K562 (cell line): ENCODE measurements around the gene GJA10. TPM values are rescaled to one million over a fixed set of nuclear protein-coding genes. Genes with fewer than 3 reads are reported as not detected.

Experiments used
- BRD4 ChIP-seq: fragments of 200-600 bp; sonication (generic); IDR thresholded peaks from 2 replicates; pipeline ENCODE4 v1.6.1; 2017; ENCODE audit warnings: inconsistent platforms
- CREBBP ChIP-seq: IDR thresholded peaks from one replicate; pipeline ENCODE4 v1.6.1; 2012; ENCODE audit warnings: low read depth, mild to moderate bottlenecking, control low read depth, inconsistent platforms, low read length
- CREM ChIP-seq: IDR thresholded peaks from 2 replicates; pipeline ENCODE4 v1.6.1; 2014; ENCODE audit warnings: antibody characterized with exemption, low read depth
- GATAD2B ChIP-seq: fragments of 450-650 bp; IDR thresholded peaks from 2 replicates; pipeline ENCODE4 v1.6.1; 2017; ENCODE audit warnings: mild to moderate bottlenecking, borderline replicate concordance
- LARP7 ChIP-seq: fragments of 450-650 bp; IDR thresholded peaks from 2 replicates; pipeline ENCODE4 v1.6.1; 2016
- MTF1 ChIP-seq: fragments of 250-450 bp; sonication (Bioruptor Pico); IDR thresholded peaks from 2 replicates; pipeline ENCODE4 v1.9.0; 2021; ENCODE audit warnings: moderate library complexity, mild to moderate bottlenecking, inconsistent platforms, borderline replicate concordance
- NBN ChIP-seq: fragments of 450-650 bp; IDR thresholded peaks from 2 replicates; pipeline ENCODE4 v1.6.1; 2016; ENCODE audit warnings: low read depth, mild to moderate bottlenecking
- NFIX ChIP-seq: fragments of 250-450 bp; sonication (Bioruptor Pico); IDR thresholded peaks from 2 replicates; pipeline ENCODE4 v1.4.0; 2020; ENCODE audit warnings: low read depth, mild to moderate bottlenecking, moderate library complexity
- NR3C1 ChIP-seq: sonication (generic); formaldehyde crosslinking; IDR thresholded peaks from 2 replicates; pipeline ENCODE4 v1.8.1; 2022; ENCODE audit warnings: missing genetic modification reagents
- PHTF2 ChIP-seq: fragments of 250-450 bp; sonication (Bioruptor Pico); IDR thresholded peaks from 2 replicates; pipeline ENCODE4 v1.5.0; 2021; ENCODE audit warnings: mild to moderate bottlenecking
- SIN3A ChIP-seq, 2 experiments: fragments of 150-350 bp in 1 of 2; IDR thresholded peaks; 2 replicates each; pipeline ENCODE4 v1.6.1; 2011 to 2016; ENCODE audit warnings: borderline replicate concordance in 2 of 2, low read depth in 2 of 2, low read length in 2 of 2, mild to moderate bottlenecking in 2 of 2, moderate library complexity in 2 of 2; ENCODE audit not compliant: control insufficient read depth in 1 of 2
- TSHZ1 ChIP-seq: fragments of 250-450 bp; sonication (Bioruptor Pico); IDR thresholded peaks from 2 replicates; pipeline ENCODE4 v1.4.0; 2020; ENCODE audit warnings: mild to moderate bottlenecking, moderate library complexity
- ZBTB17 ChIP-seq: fragments of 450-650 bp; formaldehyde crosslinking; IDR thresholded peaks from 2 replicates; pipeline ENCODE4 v1.4.0; 2020; ENCODE audit warnings: mild to moderate bottlenecking
- ZNF140 ChIP-seq: fragments of 250-450 bp; sonication (Bioruptor Pico); IDR thresholded peaks from 2 replicates; pipeline ENCODE4 v1.8.0; 2021; ENCODE audit warnings: moderate library complexity, mild to moderate bottlenecking, inconsistent platforms
- ZNF146 ChIP-seq: IDR thresholded peaks from one replicate; pipeline ENCODE4 v1.6.1; 2018; ENCODE audit warnings: missing compliant biosample characterization; ENCODE audit not compliant: unreplicated experiment
- ZNF311 ChIP-seq: fragments of 250-450 bp; sonication (Bioruptor Pico); IDR thresholded peaks from 2 replicates; pipeline ENCODE4 v1.4.0; 2020; ENCODE audit warnings: mild to moderate bottlenecking, moderate library complexity
- ZNF408 ChIP-seq: fragments of 250-450 bp; sonication (Bioruptor Pico); IDR thresholded peaks from 2 replicates; pipeline ENCODE4 v1.4.0; 2020; ENCODE audit warnings: low read depth, mild to moderate bottlenecking, moderate library complexity
- ZNF41 ChIP-seq: fragments of 250-450 bp; sonication (Bioruptor Pico); conservative IDR thresholded peaks from 2 replicates; pipeline ENCODE4 v1.4.0; 2020; ENCODE audit warnings: mild to moderate bottlenecking
- ZNF444 ChIP-seq: fragments of 250-450 bp; sonication (Bioruptor Pico); IDR thresholded peaks from 2 replicates; pipeline ENCODE4 v1.4.0; 2020; ENCODE audit warnings: mild to moderate bottlenecking, moderate library complexity
- ZNF511 ChIP-seq: sonication (generic); formaldehyde crosslinking; IDR thresholded peaks from 2 replicates; pipeline ENCODE4 v1.8.0; 2022; ENCODE audit warnings: mild to moderate bottlenecking, missing genetic modification reagents
- polyA plus RNA-seq, 8 experiments: library from polyadenylated mRNA; depleted of rRNA in 4 of 8; stranded (reverse) in 5 of 8; unstranded in 3 of 8; fragments of >200 nt; fragmentation: Nextera tagmentation in 2 of 8; fragmentation: Illumina TruSeq in 1 of 8; extraction: Ambion mirVana in 2 of 8; extraction: Trizol in 1 of 8; gene quantifications; 2 replicates each; pipeline versions ENCODE4 v1.2.1 to v1.2.3, GENCODE V29; 2011 to 2014; ENCODE audit warnings: inconsistent platforms in 1 of 8, missing spikeins in 1 of 8
- total RNA-seq, 7 experiments: library from RNA; depleted of rRNA in 6 of 7; stranded (reverse); fragments of >200 nt in 6 of 7; fragmentation: Illumina TruSeq in 2 of 7; extraction: Trizol in 2 of 7; gene quantifications; 2 replicates each; pipeline versions ENCODE4 v1.2.1 to v1.2.3, GENCODE V29; 2011 to 2021; ENCODE audit warnings: low replicate concordance in 1 of 7
- TF ChIP-seq, protein P1 (sequence below): fragments of 250-450 bp; sonication (Bioruptor Pico); IDR thresholded peaks from 2 replicates; pipeline ENCODE4 v1.4.0; 2020; ENCODE audit warnings: mild to moderate bottlenecking
- TF ChIP-seq, protein P2 (sequence below): sonication (generic); IDR thresholded peaks from 2 replicates; pipeline ENCODE4 v1.6.1; 2016
- TF ChIP-seq, protein P3 (sequence below), 2 experiments: fragments of 250-450 bp in 1 of 2; fragments of 450-650 bp in 1 of 2; sonication (Bioruptor Pico) in 1 of 2; IDR thresholded peaks; 2 replicates each; pipeline versions ENCODE4 v1.6.1 to v1.8.0; 2016 to 2021; ENCODE audit warnings: mild to moderate bottlenecking in 2 of 2, moderate library complexity in 2 of 2, missing compliant biosample characterization in 1 of 2, missing genetic modification characterization in 1 of 2

Gene GJA10
- total and polyA plus RNA-seq, 9 of the 15 experiments (the other 6 are each of a cell fraction or from before 2014, with no cell fraction given), result not detected

- no peak for TF ChIP-seq TSHZ1
- TF ChIP-seq MTF1 (CRISPR knock-in tag), result no peak
- TF ChIP-seq ZNF408, result no peak
- no peak for TF ChIP-seq LARP7
- TF ChIP-seq ZBTB17 (CRISPR knock-in tag), result no peak
- TF ChIP-seq PHTF2, result no peak
- TF ChIP-seq NR3C1 (CRISPR knock-in tag), result peak; percentile 72; the same call in 1 of the 2 replicates
- no peak; the same call in 1 of the 2 replicates for TF ChIP-seq CREM
- peak in 1 of 2 experiments; percentile 92; a peak in 1 of 4 replicates for TF ChIP-seq SIN3A (IDR thresholded peaks at IDR 0.05; ENCODE audit: borderline replicate concordance in 2 of 2, control insufficient read depth in 1 of 2, low read depth in 2 of 2, low read length in 2 of 2)
- TF ChIP-seq ZNF140, result no peak
- TF ChIP-seq BRD4, result no peak
- TF ChIP-seq, protein P1, sequence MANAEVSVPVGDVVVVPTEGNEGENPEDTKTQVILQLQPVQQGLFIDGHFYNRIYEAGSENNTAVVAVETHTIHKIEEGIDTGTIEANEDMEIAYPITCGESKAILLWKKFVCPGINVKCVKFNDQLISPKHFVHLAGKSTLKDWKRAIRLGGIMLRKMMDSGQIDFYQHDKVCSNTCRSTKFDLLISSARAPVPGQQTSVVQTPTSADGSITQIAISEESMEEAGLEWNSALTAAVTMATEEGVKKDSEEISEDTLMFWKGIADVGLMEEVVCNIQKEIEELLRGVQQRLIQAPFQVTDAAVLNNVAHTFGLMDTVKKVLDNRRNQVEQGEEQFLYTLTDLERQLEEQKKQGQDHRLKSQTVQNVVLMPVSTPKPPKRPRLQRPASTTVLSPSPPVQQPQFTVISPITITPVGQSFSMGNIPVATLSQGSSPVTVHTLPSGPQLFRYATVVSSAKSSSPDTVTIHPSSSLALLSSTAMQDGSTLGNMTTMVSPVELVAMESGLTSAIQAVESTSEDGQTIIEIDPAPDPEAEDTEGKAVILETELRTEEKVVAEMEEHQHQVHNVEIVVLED (CRISPR knock-in tag), result no peak
- TF ChIP-seq ZNF511 (CRISPR knock-in tag), result peak; percentile 90; the same call in 1 of the 2 replicates
- no peak for TF ChIP-seq ZNF311 (CRISPR knock-in tag)
- TF ChIP-seq, protein P2, sequence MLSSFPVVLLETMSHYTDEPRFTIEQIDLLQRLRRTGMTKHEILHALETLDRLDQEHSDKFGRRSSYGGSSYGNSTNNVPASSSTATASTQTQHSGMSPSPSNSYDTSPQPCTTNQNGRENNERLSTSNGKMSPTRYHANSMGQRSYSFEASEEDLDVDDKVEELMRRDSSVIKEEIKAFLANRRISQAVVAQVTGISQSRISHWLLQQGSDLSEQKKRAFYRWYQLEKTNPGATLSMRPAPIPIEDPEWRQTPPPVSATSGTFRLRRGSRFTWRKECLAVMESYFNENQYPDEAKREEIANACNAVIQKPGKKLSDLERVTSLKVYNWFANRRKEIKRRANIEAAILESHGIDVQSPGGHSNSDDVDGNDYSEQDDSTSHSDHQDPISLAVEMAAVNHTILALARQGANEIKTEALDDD, result no peak
- no peak for TF ChIP-seq GATAD2B
- no peak for TF ChIP-seq ZNF444 (CRISPR knock-in tag)
- TF ChIP-seq NFIX (CRISPR knock-in tag), result no peak
- no peak for TF ChIP-seq CREBBP
- TF ChIP-seq ZNF146 (CRISPR knock-in tag), result no peak
- TF ChIP-seq, protein P3, sequence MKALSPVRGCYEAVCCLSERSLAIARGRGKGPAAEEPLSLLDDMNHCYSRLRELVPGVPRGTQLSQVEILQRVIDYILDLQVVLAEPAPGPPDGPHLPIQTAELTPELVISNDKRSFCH (CRISPR knock-in tag; IDR thresholded peaks at IDR 0.05), result no peak
- TF ChIP-seq, protein P3 (tag; IDR thresholded peaks at IDR 0.05), result peak; percentile 31; the same call in 1 of the 2 replicates
- TF ChIP-seq NBN, result no peak
- no peak for TF ChIP-seq ZNF41 (CRISPR knock-in tag)
Measured at GRCh38 chr6:89895276-89895874, 1.1 kb downstream of the GJA10 start (continued).
